ENCODE measurements around the gene ANKRD13B. TPM values are rescaled to one million over a fixed set of nuclear protein-coding genes. Genes with fewer than 3 reads are reported as not detected.
A peak's percentile ranks its signal among the peaks of the same experiment; 100 is the strongest.

Gene ANKRD13B
- total RNA-seq, 1 donor from 2014 or later, result 123 TPM

GRCh38 chr17:29591737-29592608 lies 959 bp upstream of the ANKRD13B start:
- Mint-ChIP-seq H3K27ac (ENCODE audit: unreplicated experiment) (peak overlapping the region; percentile 91), H3K9me3 (ENCODE audit: unreplicated experiment) (peaks cover 4% of the 10 kb centered on the region), H3K4me1 (ENCODE audit: low read depth, unreplicated experiment) (peaks cover 21% of the 10 kb centered on the region), H3K36me3 (ENCODE audit: unreplicated experiment) (no peaks in the 10 kb centered on the region), H3K27me3 (ENCODE audit: unreplicated experiment) (peaks cover 14% of the 10 kb centered on the region), H3K4me3 (ENCODE audit: unreplicated experiment) (peak overlapping the region; percentile 87)
- peak; percentile 99 for DNase-seq
- TF ChIP-seq CTCF (IDR thresholded peaks at IDR 0.05; ENCODE audit: partially characterized antibody, unreplicated experiment), result peak; percentile 95

DNA sequence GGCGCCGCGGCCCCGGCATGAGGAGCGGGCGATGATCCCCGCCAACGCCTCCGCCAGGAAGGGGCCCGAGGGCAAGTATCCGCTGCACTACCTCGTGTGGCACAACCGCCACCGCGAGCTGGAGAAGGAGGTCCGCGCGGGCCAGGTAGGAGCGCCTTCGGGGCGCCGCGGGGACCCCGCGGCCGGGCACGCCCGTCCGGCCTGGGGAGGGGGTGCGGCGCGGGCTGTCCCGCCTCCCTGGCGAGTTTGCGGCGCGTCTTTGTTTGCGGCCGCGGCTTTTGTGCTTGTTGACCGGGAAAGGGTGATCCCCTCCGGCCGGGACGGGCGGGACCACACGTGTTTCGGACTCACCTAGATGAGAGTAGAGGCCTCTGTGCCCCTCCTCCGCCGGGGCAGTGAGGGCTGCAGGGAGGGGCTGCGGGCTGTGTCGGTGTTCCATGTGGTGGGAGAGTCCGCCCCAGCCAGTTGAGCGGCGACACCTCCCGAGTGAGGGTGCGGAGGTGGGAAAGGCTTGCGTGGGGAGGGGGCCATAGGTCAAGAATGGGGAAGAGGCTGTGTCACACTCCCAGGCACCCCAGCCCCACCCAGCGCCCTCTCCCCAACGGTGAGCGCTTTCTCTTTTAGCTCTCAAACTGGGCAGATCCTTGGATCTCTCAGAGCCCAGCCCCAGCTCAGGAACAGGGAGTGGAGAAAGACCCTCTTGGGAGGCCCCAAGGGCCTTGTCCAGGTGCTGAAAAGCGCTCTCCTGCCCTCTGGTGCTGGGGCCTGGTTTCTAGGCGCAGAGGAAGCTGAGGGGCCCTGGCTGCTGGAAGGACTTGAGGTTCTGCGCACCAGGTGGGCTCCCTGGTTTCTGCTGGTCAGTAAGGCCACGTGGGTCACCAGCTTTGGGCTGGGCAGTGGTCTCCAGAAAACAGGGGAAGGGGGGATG lies 923 bp downstream of the ANKRD13B start:
- TF ChIP-seq CTCF (IDR thresholded peaks at IDR 0.05; ENCODE audit: partially characterized antibody, unreplicated experiment), result no peak
- peak; percentile 59 for DNase-seq
- Mint-ChIP-seq H3K27ac (ENCODE audit: unreplicated experiment) (peak overlapping the region; percentile 38), H3K9me3 (ENCODE audit: unreplicated experiment) (peaks cover 2% of the 10 kb centered on the region), H3K4me3 (ENCODE audit: unreplicated experiment) (peak overlapping the region; percentile 85), H3K27me3 (ENCODE audit: unreplicated experiment) (peaks cover 13% of the 10 kb centered on the region), H3K4me1 (ENCODE audit: low read depth, unreplicated experiment) (peaks cover 27% of the 10 kb centered on the region), H3K36me3 (ENCODE audit: unreplicated experiment) (no peaks in the 10 kb centered on the region)

DNA sequence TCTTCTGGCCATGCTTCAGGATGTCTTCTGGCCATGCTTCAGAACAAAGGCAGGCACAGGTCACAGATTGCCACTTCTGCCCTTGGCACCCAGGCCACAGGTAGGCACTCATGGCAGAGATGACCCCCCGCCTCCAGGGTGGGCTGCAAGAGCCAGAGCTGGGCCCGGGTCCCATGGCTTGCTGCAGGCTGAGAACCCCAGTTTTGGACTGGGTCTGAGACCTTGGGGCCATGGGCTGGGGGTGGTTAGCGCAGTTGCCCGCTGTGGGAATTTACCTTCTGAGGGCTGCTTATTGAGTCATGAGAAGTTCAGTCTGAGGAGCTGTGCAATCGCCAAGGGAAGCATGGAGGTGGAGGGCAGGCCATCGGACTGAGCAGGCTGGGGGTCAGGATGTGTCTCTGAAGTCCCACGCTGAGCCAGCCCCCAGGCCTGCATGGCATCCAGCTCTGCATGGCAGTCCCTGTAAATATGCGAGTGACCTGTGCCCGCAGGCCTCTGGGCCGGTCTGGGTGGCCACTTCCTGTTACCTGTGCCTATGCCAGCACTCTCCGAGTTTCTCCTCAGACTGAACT lies 1.7 kb downstream of the ANKRD13B start:
- Mint-ChIP-seq H3K27ac (ENCODE audit: unreplicated experiment) (peak overlapping the region; percentile 38), H3K4me1 (ENCODE audit: low read depth, unreplicated experiment) (peaks cover 34% of the 10 kb centered on the region)

More for the DNA sequence above, 1.7 kb downstream of the ANKRD13B start:
- H3K27me3 Mint-ChIP-seq (ENCODE audit: unreplicated experiment), result peaks cover 15% of the 10 kb centered on the region
- peak; percentile 12 for DNase-seq
- peaks cover 2% of the 10 kb centered on the region for H3K9me3 Mint-ChIP-seq (ENCODE audit: unreplicated experiment)
- H3K36me3 Mint-ChIP-seq (ENCODE audit: unreplicated experiment), result no peaks in the 10 kb centered on the region
- TF ChIP-seq CTCF (IDR thresholded peaks at IDR 0.05; ENCODE audit: partially characterized antibody, unreplicated experiment), result no peak
- H3K4me3 Mint-ChIP-seq (ENCODE audit: unreplicated experiment), result peak overlapping the region; percentile 85
